ENCODE measurements around the gene SLC17A9. TPM values are rescaled to one million over a fixed set of nuclear protein-coding genes. Genes with fewer than 3 reads are reported as not detected.

Gene SLC17A9
- polyA plus RNA-seq (2012; ENCODE audit: insufficient read depth, insufficient read length, low read depth), result 10.3 TPM

GRCh38 chr20:62952373-62952967 lies at the start of gene SLC17A9:
Gene SLC17A9, plus strand, starts transcription at chr20:62952709. Its CDS starts 122 bp downstream, at chr20:62952831.
- H3K9me3 ChIP-seq, result no peaks in the 10 kb centered on the region
- no peak for TF ChIP-seq CTCF (IDR thresholded peaks at IDR 0.05; ENCODE audit: low read depth, low read length)
- no peak for DNase-seq
- peaks cover 26% of the 10 kb centered on the region for H3K36me3 ChIP-seq
- no peak within 1 kb of the TSS; the same call in 1 of the 2 replicates for H3K4me3 ChIP-seq (ENCODE audit: low read depth, low read length)
- no peaks in the 10 kb centered on the region for H3K27me3 ChIP-seq
- H3K4me1 ChIP-seq, result peaks cover 22% of the 10 kb centered on the region

- Histone ChIP-seq H3K9me3 (no peaks in the 10 kb centered on the region), H3K36me3 (peaks cover 66% of the 10 kb centered on the region), H3K4me1 (peaks cover 5% of the 10 kb centered on the region; the same call in 1 of the 2 replicates), H3K4me3 (ENCODE audit: low read depth, low read length) (no peak overlapping the region), H3K27me3 (no peaks in the 10 kb centered on the region)
- no peak for DNase-seq
- no peak for TF ChIP-seq CTCF (IDR thresholded peaks at IDR 0.05; ENCODE audit: low read depth, low read length)
Measured at GRCh38 chr20:62902926-62903615, 49.4 kb upstream of the SLC17A9 start.

GRCh38 chr20:62905536-62906117 lies 46.9 kb upstream of the SLC17A9 start:
- TF ChIP-seq CTCF (IDR thresholded peaks at IDR 0.05; ENCODE audit: low read depth, low read length), result no peak

GRCh38 chr20:62906209-62906608 lies 46.3 kb upstream of the SLC17A9 start:
- no peak overlapping the region for H3K4me3 ChIP-seq (ENCODE audit: low read depth, low read length)
- no peaks in the 10 kb centered on the region for H3K4me1 ChIP-seq
- H3K27me3 ChIP-seq, result no peaks in the 10 kb centered on the region
- DNase-seq, result no peak
- peaks cover 95% of the 10 kb centered on the region for H3K36me3 ChIP-seq
- TF ChIP-seq CTCF (IDR thresholded peaks at IDR 0.05; ENCODE audit: low read depth, low read length), result no peak
- no peaks in the 10 kb centered on the region for H3K9me3 ChIP-seq

More at GRCh38 chr20:62905536-62906117, 46.9 kb upstream of the SLC17A9 start:
- Histone ChIP-seq H3K4me1 (no peaks in the 10 kb centered on the region), H3K36me3 (peaks cover 91% of the 10 kb centered on the region), H3K4me3 (ENCODE audit: low read depth, low read length) (no peak overlapping the region), H3K9me3 (no peaks in the 10 kb centered on the region), H3K27me3 (no peaks in the 10 kb centered on the region)
- no peak for DNase-seq

- peaks cover 96% of the 10 kb centered on the region for H3K36me3 ChIP-seq
- no peak for DNase-seq
- no peaks in the 10 kb centered on the region for H3K4me1 ChIP-seq
- TF ChIP-seq CTCF (IDR thresholded peaks at IDR 0.05; ENCODE audit: low read depth, low read length), result no peak
- no peaks in the 10 kb centered on the region for H3K27me3 ChIP-seq
- no peak overlapping the region for H3K4me3 ChIP-seq (ENCODE audit: low read depth, low read length)
- no peaks in the 10 kb centered on the region for H3K9me3 ChIP-seq
Measured at GRCh38 chr20:62906647-62907375, 45.7 kb upstream of the SLC17A9 start.

All from BE2C (cell line).